ENCODE data around the gene TRPM1. TPM values are rescaled to one million over a fixed set of nuclear protein-coding genes. Genes with fewer than 3 reads are reported as not detected.

Gene TRPM1
- total RNA-seq, 1 donor: under 0.01 TPM

GRCh38 chr15:31147456-31147855 lies 45.9 kb upstream of the TRPM1 start:
- no peak overlapping the region for H3K4me3 ChIP-seq (ENCODE audit: low read depth, low read length)
- no peak for TF ChIP-seq CTCF (IDR thresholded peaks at IDR 0.05; ENCODE audit: insufficient read depth, low read depth, low read length)
- no peak for DNase-seq (ENCODE audit: low read depth)

- no peak overlapping the region for H3K4me3 ChIP-seq (ENCODE audit: low read depth, low read length)
- no peak for TF ChIP-seq CTCF (IDR thresholded peaks at IDR 0.05; ENCODE audit: insufficient read depth, low read depth, low read length)
- peak; percentile 29 for DNase-seq (ENCODE audit: low read depth)
These were observed 43.9 kb upstream of the TRPM1 start for GRCh38 chr15:31145271-31145911.

GRCh38 chr15:31141792-31142191 lies 40.3 kb upstream of the TRPM1 start:
- H3K4me3 ChIP-seq (ENCODE audit: low read depth, low read length): no peak overlapping the region
- DNase-seq (ENCODE audit: low read depth): no peak
- TF ChIP-seq CTCF (IDR thresholded peaks at IDR 0.05; ENCODE audit: insufficient read depth, low read depth, low read length): no peak

- H3K4me3 ChIP-seq (ENCODE audit: low read depth, low read length): no peak overlapping the region
- DNase-seq (ENCODE audit: low read depth): no peak
- no peak for TF ChIP-seq CTCF (IDR thresholded peaks at IDR 0.05; ENCODE audit: insufficient read depth, low read depth, low read length)
These were observed 35.2 kb upstream of the TRPM1 start for GRCh38 chr15:31136607-31137328.

GRCh38 chr15:31136016-31136415 lies 34.5 kb upstream of the TRPM1 start:
- no peak for DNase-seq (ENCODE audit: low read depth)
- no peak for TF ChIP-seq CTCF (IDR thresholded peaks at IDR 0.05; ENCODE audit: insufficient read depth, low read depth, low read length)
- H3K4me3 ChIP-seq (ENCODE audit: low read depth, low read length): no peak overlapping the region

- DNase-seq (ENCODE audit: low read depth): no peak
These were observed 34.0 kb upstream of the TRPM1 start for GRCh38 chr15:31135523-31135922.

More at GRCh38 chr15:31135523-31135922, 34.0 kb upstream of the TRPM1 start:
- H3K4me3 ChIP-seq (ENCODE audit: low read depth, low read length): no peak overlapping the region
- TF ChIP-seq CTCF (IDR thresholded peaks at IDR 0.05; ENCODE audit: insufficient read depth, low read depth, low read length): no peak

Data from fibroblast of villous mesenchyme (primary cell).